Measurements from ENCODE around the gene SOBP.

The SOBP gene

GRCh38 chr6:107523054-107523791 lies 33.3 kb downstream of the SOBP start:
- DNase-seq (ENCODE audit: low read depth in 2 of 3, low spot score in 1 of 3): no peak

- no peak for DNase-seq (ENCODE audit: low read depth in 2 of 3, low spot score in 1 of 3)
Measured at GRCh38 chr6:107523794-107524193, 33.9 kb downstream of the SOBP start.

- no peak for DNase-seq (ENCODE audit: low read depth in 2 of 3, low spot score in 1 of 3)
Measured at GRCh38 chr6:107524626-107525025, 34.7 kb downstream of the SOBP start.

GRCh38 chr6:107531868-107532267 lies 42.0 kb downstream of the SOBP start:
- DNase-seq (ENCODE audit: low read depth in 2 of 3, low spot score in 1 of 3): no peak

GRCh38 chr6:107532706-107533105 lies 42.8 kb downstream of the SOBP start:
- no peak for DNase-seq (ENCODE audit: low read depth in 2 of 3, low spot score in 1 of 3)

- no peak for DNase-seq (ENCODE audit: low read depth in 2 of 3, low spot score in 1 of 3)
Measured at GRCh38 chr6:107533415-107534059, 43.6 kb downstream of the SOBP start.

- DNase-seq (ENCODE audit: low read depth in 2 of 3, low spot score in 1 of 3): no peak
Measured at GRCh38 chr6:107534571-107535141, 44.7 kb downstream of the SOBP start.

GRCh38 chr6:107535626-107536025 lies 45.7 kb downstream of the SOBP start:
- no peak for DNase-seq (ENCODE audit: low read depth in 2 of 3, low spot score in 1 of 3)

GRCh38 chr6:107536180-107536961 lies 46.5 kb downstream of the SOBP start:
- DNase-seq (ENCODE audit: low read depth in 2 of 3, low spot score in 1 of 3): no peak

GRCh38 chr6:107537559-107537958 lies 47.6 kb downstream of the SOBP start:
- DNase-seq (ENCODE audit: low read depth in 2 of 3, low spot score in 1 of 3): no peak

GRCh38 chr6:107538856-107539387 lies 49.0 kb downstream of the SOBP start:
- no peak for DNase-seq (ENCODE audit: low read depth in 2 of 3, low spot score in 1 of 3)

GRCh38 chr6:107539409-107539808 lies 49.5 kb downstream of the SOBP start:
- no peak for DNase-seq (ENCODE audit: low read depth in 2 of 3, low spot score in 1 of 3)

- no peak for DNase-seq (ENCODE audit: low read depth in 2 of 3, low spot score in 1 of 3)
Measured at GRCh38 chr6:107539849-107540464, 50.0 kb downstream of the SOBP start.

- DNase-seq (ENCODE audit: low read depth in 2 of 3, low spot score in 1 of 3): no peak
Measured at GRCh38 chr6:107540465-107540857, 50.5 kb downstream of the SOBP start.

GRCh38 chr6:107542192-107542668 lies 52.3 kb downstream of the SOBP start:
- DNase-seq (ENCODE audit: low read depth in 2 of 3, low spot score in 1 of 3): no peak

- no peak for DNase-seq (ENCODE audit: low read depth in 2 of 3, low spot score in 1 of 3)
Measured at GRCh38 chr6:107543088-107543487, 53.2 kb downstream of the SOBP start.

- no peak for DNase-seq (ENCODE audit: low read depth in 2 of 3, low spot score in 1 of 3)
Measured at GRCh38 chr6:107543567-107543966, 53.6 kb downstream of the SOBP start.

GRCh38 chr6:107545763-107546162 lies 55.8 kb downstream of the SOBP start:
- no peak for DNase-seq (ENCODE audit: low read depth in 2 of 3, low spot score in 1 of 3)

- DNase-seq (ENCODE audit: low read depth in 2 of 3, low spot score in 1 of 3): no peak
Measured at GRCh38 chr6:107546691-107547450, 57.0 kb downstream of the SOBP start.

GRCh38 chr6:107547451-107547840 lies 57.5 kb downstream of the SOBP start:
- DNase-seq (ENCODE audit: low read depth in 2 of 3, low spot score in 1 of 3): no peak

Measured in stimulated activated CD4-positive, alpha-beta T cell treated with anti-CD3 and anti-CD28 coated beads, Interleukin-12 subunit alpha, Interleukin-12 subunit beta, amount 100 ng/mL, for 48 hours (primary cell).